ENCODE measurements around the gene SCAF4. TPM values are rescaled to one million over a fixed set of nuclear protein-coding genes. Genes with fewer than 3 reads are reported as not detected.

Gene SCAF4
- polyA plus RNA-seq, 1 of the 3 experiments (the other 2 are of a cell fraction): 8.5 TPM

DNA sequence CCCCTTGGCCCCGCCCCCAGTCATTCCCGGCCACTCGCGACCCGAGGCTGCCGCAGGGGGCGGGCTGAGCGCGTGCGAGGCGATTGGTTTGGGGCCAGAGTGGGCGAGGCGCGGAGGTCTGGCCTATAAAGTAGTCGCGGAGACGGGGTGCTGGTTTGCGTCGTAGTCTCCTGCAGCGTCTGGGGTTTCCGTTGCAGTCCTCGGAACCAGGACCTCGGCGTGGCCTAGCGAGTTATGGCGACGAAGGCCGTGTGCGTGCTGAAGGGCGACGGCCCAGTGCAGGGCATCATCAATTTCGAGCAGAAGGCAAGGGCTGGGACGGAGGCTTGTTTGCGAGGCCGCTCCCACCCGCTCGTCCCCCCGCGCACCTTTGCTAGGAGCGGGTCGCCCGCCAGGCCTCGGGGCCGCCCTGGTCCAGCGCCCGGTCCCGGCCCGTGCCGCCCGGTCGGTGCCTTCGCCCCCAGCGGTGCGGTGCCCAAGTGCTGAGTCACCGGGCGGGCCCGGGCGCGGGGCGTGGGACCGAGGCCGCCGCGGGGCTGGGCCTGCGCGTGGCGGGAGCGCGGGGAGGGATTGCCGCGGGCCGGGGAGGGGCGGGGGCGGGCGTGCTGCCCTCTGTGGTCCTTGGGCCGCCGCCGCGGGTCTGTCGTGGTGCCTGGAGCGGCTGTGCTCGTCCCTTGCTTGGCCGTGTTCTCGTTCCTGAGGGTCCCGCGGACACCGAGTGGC lies 72.2 kb downstream of the SCAF4 start, which contains the start of gene SOD1:
Gene SOD1, plus strand, starts transcription at position 158 of the 723 bp plus-strand sequence. Its CDS starts 77 bp downstream, at position 235.
- H3K4me2 ChIP-seq: peak within 1 kb of the TSS; percentile 69
- peaks cover 8 to 16% of the 10 kb centered on the region in 2 experiments for H3K36me3 ChIP-seq (replicated peaks in 1 of 2; ENCODE audit: control insufficient read depth in 1 of 2, insufficient read depth in 2 of 2, low read length in 1 of 2)
- peaks cover 47% of the 10 kb centered on the region for H3K79me2 ChIP-seq (ENCODE audit: insufficient read depth)
- peak within 1 kb of the TSS; percentile 77 to 88 for H3K4me3 ChIP-seq (ENCODE audit: low read depth in 2 of 2, low read length in 1 of 2)
- WGBS (ENCODE audit: low lambda C conversion rate): no CpG with 5 or more reads among the region's 87 CpGs
- peaks cover 42% of the 10 kb centered on the region for H4K20me1 ChIP-seq (ENCODE audit: insufficient read depth)
- ChIA-PET CTCF (no interaction called here), POLR2A (no interaction called here)
- peaks cover 2 to 9% of the 10 kb centered on the region in 2 experiments; a peak in 3 of 4 replicates for H3K4me1 ChIP-seq (ENCODE audit: control insufficient read depth in 1 of 2, insufficient read depth in 2 of 2, low read depth in 1 of 2, low read length in 1 of 2)
- peak within 1 kb of the TSS; percentile 86 to 95 for H3K27ac ChIP-seq (ENCODE audit: low read depth in 2 of 2, low read length in 1 of 2)
- H3K9me2 ChIP-seq: no peaks in the 10 kb centered on the region
- TF ChIP-seq POLR2AphosphoS5 (IDR thresholded peaks at IDR 0.05; ENCODE audit: low read depth, low read length): peak; percentile 99
- TF ChIP-seq, protein P1, sequence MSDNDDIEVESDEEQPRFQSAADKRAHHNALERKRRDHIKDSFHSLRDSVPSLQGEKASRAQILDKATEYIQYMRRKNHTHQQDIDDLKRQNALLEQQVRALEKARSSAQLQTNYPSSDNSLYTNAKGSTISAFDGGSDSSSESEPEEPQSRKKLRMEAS (IDR thresholded peaks at IDR 0.05; ENCODE audit: low read depth): peak; percentile 84
- TF ChIP-seq MEF2A (IDR thresholded peaks at IDR 0.05; ENCODE audit: borderline replicate concordance, low read depth): no peak
- peak; percentile 70 for TF ChIP-seq MXI1 (IDR thresholded peaks at IDR 0.05; ENCODE audit: low read depth, low read length)
- peak; percentile 43 for TF ChIP-seq CHD2 (IDR thresholded peaks at IDR 0.05; ENCODE audit: low read length, partially characterized antibody)
- peak; percentile 47; the same call in 1 of the 2 replicates for TF ChIP-seq NRF1 (IDR thresholded peaks at IDR 0.05; ENCODE audit: low read depth, low read length)
- TF ChIP-seq, protein P2, sequence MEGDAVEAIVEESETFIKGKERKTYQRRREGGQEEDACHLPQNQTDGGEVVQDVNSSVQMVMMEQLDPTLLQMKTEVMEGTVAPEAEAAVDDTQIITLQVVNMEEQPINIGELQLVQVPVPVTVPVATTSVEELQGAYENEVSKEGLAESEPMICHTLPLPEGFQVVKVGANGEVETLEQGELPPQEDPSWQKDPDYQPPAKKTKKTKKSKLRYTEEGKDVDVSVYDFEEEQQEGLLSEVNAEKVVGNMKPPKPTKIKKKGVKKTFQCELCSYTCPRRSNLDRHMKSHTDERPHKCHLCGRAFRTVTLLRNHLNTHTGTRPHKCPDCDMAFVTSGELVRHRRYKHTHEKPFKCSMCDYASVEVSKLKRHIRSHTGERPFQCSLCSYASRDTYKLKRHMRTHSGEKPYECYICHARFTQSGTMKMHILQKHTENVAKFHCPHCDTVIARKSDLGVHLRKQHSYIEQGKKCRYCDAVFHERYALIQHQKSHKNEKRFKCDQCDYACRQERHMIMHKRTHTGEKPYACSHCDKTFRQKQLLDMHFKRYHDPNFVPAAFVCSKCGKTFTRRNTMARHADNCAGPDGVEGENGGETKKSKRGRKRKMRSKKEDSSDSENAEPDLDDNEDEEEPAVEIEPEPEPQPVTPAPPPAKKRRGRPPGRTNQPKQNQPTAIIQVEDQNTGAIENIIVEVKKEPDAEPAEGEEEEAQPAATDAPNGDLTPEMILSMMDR (IDR thresholded peaks at IDR 0.05): no peak
- no peak for TF ChIP-seq FOSL2 (IDR thresholded peaks at IDR 0.05; ENCODE audit: borderline replicate concordance, low read depth)
- TF ChIP-seq, protein P3, sequence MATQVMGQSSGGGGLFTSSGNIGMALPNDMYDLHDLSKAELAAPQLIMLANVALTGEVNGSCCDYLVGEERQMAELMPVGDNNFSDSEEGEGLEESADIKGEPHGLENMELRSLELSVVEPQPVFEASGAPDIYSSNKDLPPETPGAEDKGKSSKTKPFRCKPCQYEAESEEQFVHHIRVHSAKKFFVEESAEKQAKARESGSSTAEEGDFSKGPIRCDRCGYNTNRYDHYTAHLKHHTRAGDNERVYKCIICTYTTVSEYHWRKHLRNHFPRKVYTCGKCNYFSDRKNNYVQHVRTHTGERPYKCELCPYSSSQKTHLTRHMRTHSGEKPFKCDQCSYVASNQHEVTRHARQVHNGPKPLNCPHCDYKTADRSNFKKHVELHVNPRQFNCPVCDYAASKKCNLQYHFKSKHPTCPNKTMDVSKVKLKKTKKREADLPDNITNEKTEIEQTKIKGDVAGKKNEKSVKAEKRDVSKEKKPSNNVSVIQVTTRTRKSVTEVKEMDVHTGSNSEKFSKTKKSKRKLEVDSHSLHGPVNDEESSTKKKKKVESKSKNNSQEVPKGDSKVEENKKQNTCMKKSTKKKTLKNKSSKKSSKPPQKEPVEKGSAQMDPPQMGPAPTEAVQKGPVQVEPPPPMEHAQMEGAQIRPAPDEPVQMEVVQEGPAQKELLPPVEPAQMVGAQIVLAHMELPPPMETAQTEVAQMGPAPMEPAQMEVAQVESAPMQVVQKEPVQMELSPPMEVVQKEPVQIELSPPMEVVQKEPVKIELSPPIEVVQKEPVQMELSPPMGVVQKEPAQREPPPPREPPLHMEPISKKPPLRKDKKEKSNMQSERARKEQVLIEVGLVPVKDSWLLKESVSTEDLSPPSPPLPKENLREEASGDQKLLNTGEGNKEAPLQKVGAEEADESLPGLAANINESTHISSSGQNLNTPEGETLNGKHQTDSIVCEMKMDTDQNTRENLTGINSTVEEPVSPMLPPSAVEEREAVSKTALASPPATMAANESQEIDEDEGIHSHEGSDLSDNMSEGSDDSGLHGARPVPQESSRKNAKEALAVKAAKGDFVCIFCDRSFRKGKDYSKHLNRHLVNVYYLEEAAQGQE (IDR thresholded peaks at IDR 0.05; ENCODE audit: low read depth, low read length): peak; percentile 26; the same call in 1 of the 2 replicates
- peak; percentile 91 for TF ChIP-seq TAF1 (IDR thresholded peaks at IDR 0.05; ENCODE audit: borderline replicate concordance, low read depth, low read length)
- TF ChIP-seq JUND (IDR thresholded peaks at IDR 0.05): no peak
- peak; percentile 50; the same call in 1 of the 2 replicates for TF ChIP-seq RFX5 (IDR thresholded peaks at IDR 0.05; ENCODE audit: low read length)
- H3K9me3 ChIP-seq: no peaks in the 10 kb centered on the region
- H3K27me3 ChIP-seq (ENCODE audit: insufficient read depth): no peaks in the 10 kb centered on the region
- peak within 1 kb of the TSS; percentile 69 for H2AFZ ChIP-seq (ENCODE audit: low read depth)
- peak within 1 kb of the TSS; percentile 86 for H3K9ac ChIP-seq
- H3F3A ChIP-seq (replicated peaks; ENCODE audit: insufficient read depth): no peaks in the 10 kb centered on the region
- peak; percentile 99 for DNase-seq

Measured in SK-N-SH (cell line).